SK-N-SH treated with all-trans-retinoic acid at 6 μM for 48 hours (cell line): ENCODE measurements around the gene C1QL3.

Experiments
- ATAC-seq: fragments of 200-7000 bp; cut with Tn5 transposase; 3 replicates; pipeline ENCODE4 v1.9.1; 2020; ENCODE audit warnings: mild to moderate bottlenecking, moderate library complexity
- ARNTL ChIP-seq: fragments of 450-650 bp; formaldehyde crosslinking; IDR thresholded peaks from 2 replicates; pipeline ENCODE4 v1.5.0; 2020; ENCODE audit warnings: low read depth, mild to moderate bottlenecking, moderate library complexity, borderline replicate concordance
- BACH2 ChIP-seq: fragments of 250-450 bp; sonication (Bioruptor Pico); IDR thresholded peaks from 2 replicates; pipeline ENCODE4 v1.9.0; 2021; ENCODE audit warnings: mild to moderate bottlenecking, borderline replicate concordance
- CREB5 ChIP-seq: fragments of 250-450 bp; sonication (Bioruptor Pico); IDR thresholded peaks from 2 replicates; pipeline ENCODE4 v1.5.1; 2020; ENCODE audit warnings: low read depth, mild to moderate bottlenecking, moderate library complexity
- CSDC2 ChIP-seq: fragments of 250-450 bp; sonication (Bioruptor Pico); IDR thresholded peaks from 2 replicates; pipeline ENCODE4 v1.5.0; 2020; ENCODE audit warnings: mild to moderate bottlenecking, moderate library complexity
- CSRNP3 ChIP-seq: fragments of 250-450 bp; sonication (Bioruptor Pico); IDR thresholded peaks from 2 replicates; pipeline ENCODE4 v1.5.1; 2021; ENCODE audit warnings: mild to moderate bottlenecking, moderate library complexity
- ESRRG ChIP-seq: fragments of 250-450 bp; sonication (Bioruptor Pico); IDR thresholded peaks from 2 replicates; pipeline ENCODE4 v1.6.1; 2021; ENCODE audit warnings: mild to moderate bottlenecking
- GLIS3 ChIP-seq: fragments of 250-450 bp; sonication (Bioruptor Pico); IDR thresholded peaks from 2 replicates; pipeline ENCODE4 v1.5.0; 2020; ENCODE audit warnings: mild to moderate bottlenecking, moderate library complexity
- ISL1 ChIP-seq: fragments of 250-450 bp; sonication (Bioruptor Pico); IDR thresholded peaks from 2 replicates; pipeline ENCODE4 v2.1.2; 2022; ENCODE audit warnings: mild to moderate bottlenecking, moderate library complexity
- PATZ1 ChIP-seq: fragments of 250-450 bp; sonication (Bioruptor Pico); IDR thresholded peaks from 2 replicates; pipeline ENCODE4 v1.8.0; 2020; ENCODE audit warnings: mild to moderate bottlenecking, moderate library complexity, borderline replicate concordance
- POU6F1 ChIP-seq: fragments of 250-450 bp; sonication (Bioruptor Pico); IDR thresholded peaks from 2 replicates; pipeline ENCODE4 v1.8.0; 2021; ENCODE audit warnings: low read depth, mild to moderate bottlenecking, moderate library complexity, borderline replicate concordance
- PPARA ChIP-seq: fragments of 250-450 bp; sonication (Bioruptor Pico); IDR thresholded peaks from 2 replicates; pipeline ENCODE4 v1.5.0; 2020; ENCODE audit warnings: mild to moderate bottlenecking, borderline replicate concordance
- SNAI2 ChIP-seq: fragments of 250-450 bp; sonication (Bioruptor Pico); IDR thresholded peaks from 2 replicates; pipeline ENCODE4 v1.5.0; 2020; ENCODE audit warnings: mild to moderate bottlenecking, moderate library complexity
- TCF4 ChIP-seq: fragments of 250-450 bp; sonication (Bioruptor Pico); IDR thresholded peaks from 2 replicates; pipeline ENCODE4 v1.8.0; 2021; ENCODE audit warnings: mild to moderate bottlenecking, moderate library complexity, borderline replicate concordance
- TOX ChIP-seq: fragments of 250-450 bp; sonication (Bioruptor Pico); IDR thresholded peaks from 2 replicates; pipeline ENCODE4 v1.8.0; 2021; ENCODE audit warnings: mild to moderate bottlenecking, moderate library complexity, borderline replicate concordance
- ZC3H10 ChIP-seq: fragments of 250-450 bp; sonication (Bioruptor Pico); IDR thresholded peaks from 2 replicates; pipeline ENCODE4 v1.5.1; 2021; ENCODE audit warnings: mild to moderate bottlenecking, moderate library complexity
- ZFP3 ChIP-seq: fragments of 250-450 bp; sonication (Bioruptor Pico); IDR thresholded peaks from 2 replicates; pipeline ENCODE4 v1.5.0; 2020; ENCODE audit warnings: mild to moderate bottlenecking, moderate library complexity
- ZFP30 ChIP-seq: fragments of 450-650 bp; formaldehyde crosslinking; IDR thresholded peaks from 2 replicates; pipeline ENCODE4 v1.5.0; 2022; ENCODE audit warnings: mild to moderate bottlenecking, moderate library complexity
- ZNF70 ChIP-seq: fragments of 450-650 bp; formaldehyde crosslinking; IDR thresholded peaks from 2 replicates; pipeline ENCODE4 v1.5.0; 2020; ENCODE audit warnings: mild to moderate bottlenecking, moderate library complexity

The C1QL3 gene

GRCh38 chr10:16519908-16520861 is 1.5 kb downstream of the C1QL3 start:
- ATAC-seq: no peak; the same call in 2 of the 3 replicates
- TF ChIP-seq ARNTL (CRISPR knock-in tag) (no peak), POU6F1 (CRISPR knock-in tag) (no peak), CSRNP3 (CRISPR knock-in tag) (no peak), PATZ1 (CRISPR knock-in tag) (no peak), ZC3H10 (CRISPR knock-in tag) (no peak), CREB5 (CRISPR knock-in tag) (no peak), TCF4 (CRISPR knock-in tag) (no peak)
- TF ChIP-seq, all 23 proteins: peak for 0

GRCh38 chr10:16519250-16519907 is 2.3 kb downstream of the C1QL3 start:
- ATAC-seq: no peak
- TF ChIP-seq CSDC2 (CRISPR knock-in tag) (no peak), ZFP30 (CRISPR knock-in tag) (no peak), SNAI2 (CRISPR knock-in tag) (no peak), ZNF70 (CRISPR knock-in tag) (no peak), BACH2 (CRISPR knock-in tag) (no peak), ESRRG (CRISPR knock-in tag) (no peak), CSRNP3 (CRISPR knock-in tag) (no peak), PPARA (CRISPR knock-in tag) (no peak), POU6F1 (CRISPR knock-in tag) (no peak), TOX (CRISPR knock-in tag) (no peak), ISL1 (CRISPR knock-in tag) (no peak), GLIS3 (CRISPR knock-in tag) (no peak)
- TF ChIP-seq, all 23 proteins: peak for 0

- TF ChIP-seq SNAI2 (CRISPR knock-in tag): no peak
- TF ChIP-seq BACH2 (CRISPR knock-in tag): no peak
- no peak for TF ChIP-seq ZNF70 (CRISPR knock-in tag)
- TF ChIP-seq ZC3H10 (CRISPR knock-in tag): no peak
- no peak for TF ChIP-seq ZFP3
- TF ChIP-seq POU6F1 (CRISPR knock-in tag): no peak
- no peak for TF ChIP-seq CREB5 (CRISPR knock-in tag)
- TF ChIP-seq ARNTL (CRISPR knock-in tag): no peak
- ATAC-seq: no peak
Measured at GRCh38 chr10:16518822-16519221, 2.9 kb downstream of the C1QL3 start.
